Measurements from ENCODE around the gene CASP9.

CASP9 gene

GRCh38 chr1:15550573-15550972 lies 26.6 kb upstream of the CASP9 start:
- ChIA-PET POLR2A (no interaction called here), CTCF (no interaction called here)
- Histone ChIP-seq H3K27ac (ENCODE audit: extremely low read depth, low read depth, low read length) (no peak overlapping the region), H3K4me1 (ENCODE audit: control insufficient read depth, insufficient read depth, low read length) (no peaks in the 10 kb centered on the region), H3K4me3 (ENCODE audit: low read depth, low read length) (no peak overlapping the region), H3K36me3 (ENCODE audit: control insufficient read depth in 2 of 2, insufficient read depth in 1 of 2, low read length in 2 of 2) (peaks cover 15 to 44% of the 10 kb centered on the region in 2 experiments), H3K9me3 (ENCODE audit: control insufficient read depth, insufficient read depth, low read depth, low read length) (no peaks in the 10 kb centered on the region)
- TF ChIP-seq ZNF335 (tag by site-specific recombination; conservative IDR thresholded peaks at IDR 0.05), result peak; percentile 42
- TF ChIP-seq PRDM4 (tag by site-specific recombination; IDR thresholded peaks at IDR 0.05), result no peak
- no peak for TF ChIP-seq SCRT2 (tag by site-specific recombination; IDR thresholded peaks at IDR 0.05)
- no peak for TF ChIP-seq SP3 (tag by site-specific recombination; IDR thresholded peaks at IDR 0.05)
- TF ChIP-seq REST (tag by site-specific recombination; IDR thresholded peaks at IDR 0.05), result no peak
- TF ChIP-seq ZBTB6 (tag by site-specific recombination; IDR thresholded peaks at IDR 0.05), result no peak
- 0 out of 2 replicates have a peak, but pooled peaks have one; percentile 9 for TF ChIP-seq PRDM1 (tag by site-specific recombination; IDR thresholded peaks at IDR 0.05)
- TF ChIP-seq ZNF530 (tag by site-specific recombination; IDR thresholded peaks at IDR 0.05; ENCODE audit: low read depth), result no peak
- TF ChIP-seq ZNF148 (tag by site-specific recombination; IDR thresholded peaks at IDR 0.05; ENCODE audit: borderline replicate concordance), result no peak
- TF ChIP-seq ZNF585B (tag by site-specific recombination; IDR thresholded peaks at IDR 0.05), result no peak

GRCh38 chr1:15546641-15547040 lies 22.6 kb upstream of the CASP9 start:
- no peaks in the 10 kb centered on the region for H3K9me3 ChIP-seq (ENCODE audit: control insufficient read depth, insufficient read depth, low read depth, low read length)
- POLR2A ChIA-PET, result interaction anchor here (0.7 kb wide), 2 partner anchors 15 to 527 kb away, joined by 3 to 7 read pairs; no protein-coding TSS in a partner anchor
- no peak overlapping the region for H3K27ac ChIP-seq (ENCODE audit: extremely low read depth, low read depth, low read length)
- H3K4me1 ChIP-seq (ENCODE audit: control insufficient read depth, insufficient read depth, low read length), result no peaks in the 10 kb centered on the region
- H3K36me3 ChIP-seq (ENCODE audit: control insufficient read depth in 2 of 2, insufficient read depth in 1 of 2, low read length in 2 of 2), result peaks cover 19 to 78% of the 10 kb centered on the region in 2 experiments
- no peak overlapping the region for H3K4me3 ChIP-seq (ENCODE audit: low read depth, low read length)
- no peak for TF ChIP-seq KLF7 (tag by site-specific recombination; IDR thresholded peaks at IDR 0.05; ENCODE audit: borderline replicate concordance)
- CTCF ChIA-PET, result no interaction called here
